ENCODE measurements around the gene TOR2A. TPM values are rescaled to one million over a fixed set of nuclear protein-coding genes. Genes with fewer than 3 reads are reported as not detected.

Gene TOR2A
- total RNA-seq, 4 donors from 2014 or later = 31.4 to 126 (median 48.1) TPM

- 47 to 50% methylated on average over 3 to 33 of the region's 33 CpGs for WGBS, 2 donors (ENCODE audit: low coverage in 1 of 2)
- no peak for DNase-seq
- Histone ChIP-seq H3K4me1 (peaks cover 0 to 16% (median 9%) of the 10 kb centered on the region in 4 donors), H3K36me3 (no peaks in the 10 kb centered on the region), H3K4me3 (no peak overlapping the region), H3K9me3 (no peaks in the 10 kb centered on the region), H3K27ac (no peak overlapping the region), H3K27me3 (peaks cover 31% of the 10 kb centered on the region)
- intact Hi-C loops (cut with DNase I; ENCODE audit: low total_unique reads) (no loop called here), in situ Hi-C loops (cut with MboI; ENCODE audit: low pct_ligation_motif_present in 1 of 4, low pct_unique_long_range_greater_than_20kb in 1 of 4, low sequenced_read_pairs in 3 of 4) (loop anchor here in 2 of 4 donors (25.0 kb wide), 2 partner anchors 155 to 230 kb away; no protein-coding TSS in a partner anchor)
- TF ChIP-seq POLR2A (IDR thresholded peaks at IDR 0.05) = no peak
- no peak for TF ChIP-seq CTCF (IDR thresholded peaks at IDR 0.05)
- no peak for TF ChIP-seq POLR2AphosphoS5 (IDR thresholded peaks at IDR 0.05)
- no peak for TF ChIP-seq EP300 (IDR thresholded peaks at IDR 0.05; ENCODE audit: low read depth)
Measured at GRCh38 chr9:127742435-127743088, 7.5 kb upstream of the TOR2A start.

- Histone ChIP-seq H3K36me3 (no peaks in the 10 kb centered on the region), H3K4me1 (peaks cover 0 to 16% (median 9%) of the 10 kb centered on the region in 4 donors), H3K9me3 (no peaks in the 10 kb centered on the region), H3K27me3 (peaks cover 26% of the 10 kb centered on the region), H3K27ac (no peak overlapping the region), H3K4me3 (no peak overlapping the region)
- intact Hi-C loops (cut with DNase I; ENCODE audit: low total_unique reads) (no loop called here), in situ Hi-C loops (cut with MboI; ENCODE audit: low pct_ligation_motif_present in 1 of 4, low pct_unique_long_range_greater_than_20kb in 1 of 4, low sequenced_read_pairs in 3 of 4) (loop anchor here in 2 of 4 donors (25.0 kb wide), 2 partner anchors 155 to 230 kb away; no protein-coding TSS in a partner anchor)
- DNase-seq = peak; percentile 54
- 42 to 56% methylated on average over 12 to 35 of the region's 38 CpGs for WGBS, 2 donors (ENCODE audit: low coverage in 1 of 2)
- TF ChIP-seq POLR2A (IDR thresholded peaks at IDR 0.05) = no peak
- no peak for TF ChIP-seq POLR2AphosphoS5 (IDR thresholded peaks at IDR 0.05)
- TF ChIP-seq EP300 (IDR thresholded peaks at IDR 0.05; ENCODE audit: low read depth) = no peak
- TF ChIP-seq CTCF (IDR thresholded peaks at IDR 0.05) = no peak
Measured at GRCh38 chr9:127741831-127742434, 6.8 kb upstream of the TOR2A start.

DNA sequence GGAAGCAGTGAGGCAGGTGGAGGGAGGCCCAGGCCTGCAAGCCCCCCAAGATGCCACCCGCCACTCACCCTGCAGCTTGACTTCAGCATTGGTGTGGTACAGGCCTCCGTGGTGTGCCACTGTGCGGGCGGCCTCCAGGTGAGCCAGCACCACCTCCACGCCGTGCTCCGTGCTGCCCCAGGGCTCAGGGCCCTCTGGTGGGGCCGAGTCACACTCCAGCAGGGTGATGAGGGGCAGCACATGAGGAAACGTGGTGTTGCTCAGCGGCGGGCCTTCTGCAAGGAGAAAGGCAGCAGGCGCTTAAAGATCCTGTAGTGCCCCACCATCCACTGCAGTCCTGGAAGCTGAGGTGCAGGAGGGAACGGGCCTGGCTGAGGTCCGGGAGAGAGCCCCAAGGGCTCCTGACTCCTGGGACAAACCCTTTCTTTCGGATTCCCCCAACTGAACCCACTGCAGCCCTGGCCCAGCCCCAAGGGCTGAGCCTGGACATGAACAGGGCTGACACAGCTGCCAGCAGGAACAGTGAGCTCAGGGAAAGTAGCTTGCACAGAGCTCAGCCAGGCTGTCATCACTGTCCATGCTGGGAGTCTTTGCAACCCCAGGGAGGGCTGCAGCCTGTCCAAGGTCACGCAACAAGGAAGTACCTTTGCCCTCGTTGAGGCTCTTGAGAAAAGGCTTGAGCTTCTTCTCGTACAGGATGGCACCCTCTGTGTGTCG lies 4.7 kb upstream of the TOR2A start:
- H3K4me1 ChIP-seq = peaks cover 0 to 19% (median 11%) of the 10 kb centered on the region in 4 donors
- peaks cover 26% of the 10 kb centered on the region for H3K27me3 ChIP-seq
- 82% methylated on average over 19 of the region's 19 CpGs; no CpG with 5 or more reads in 1 of the 2 donors for WGBS, 2 donors (ENCODE audit: low coverage in 1 of 2)
- H3K9me3 ChIP-seq = no peaks in the 10 kb centered on the region
- intact Hi-C loops (cut with DNase I; ENCODE audit: low total_unique reads) = loop anchor here (5.0 to 10.0 kb wide), 2 partner anchors 183 to 235 kb away; no protein-coding TSS in a partner anchor
- H3K4me3 ChIP-seq = no peak overlapping the region
- DNase-seq = no peak
- in situ Hi-C loops (cut with MboI; ENCODE audit: low pct_ligation_motif_present in 1 of 4, low pct_unique_long_range_greater_than_20kb in 1 of 4, low sequenced_read_pairs in 3 of 4) = loop anchor here (5.0 to 25.0 kb wide), 6 partner anchors 43 to 227 kb away; no protein-coding TSS in a partner anchor
- H3K36me3 ChIP-seq = no peaks in the 10 kb centered on the region
- no peak for TF ChIP-seq EP300 (IDR thresholded peaks at IDR 0.05; ENCODE audit: low read depth)
- TF ChIP-seq CTCF (IDR thresholded peaks at IDR 0.05) = no peak
- H3K27ac ChIP-seq = peak overlapping the region; percentile 17 to 59 (median 34)

DNA sequence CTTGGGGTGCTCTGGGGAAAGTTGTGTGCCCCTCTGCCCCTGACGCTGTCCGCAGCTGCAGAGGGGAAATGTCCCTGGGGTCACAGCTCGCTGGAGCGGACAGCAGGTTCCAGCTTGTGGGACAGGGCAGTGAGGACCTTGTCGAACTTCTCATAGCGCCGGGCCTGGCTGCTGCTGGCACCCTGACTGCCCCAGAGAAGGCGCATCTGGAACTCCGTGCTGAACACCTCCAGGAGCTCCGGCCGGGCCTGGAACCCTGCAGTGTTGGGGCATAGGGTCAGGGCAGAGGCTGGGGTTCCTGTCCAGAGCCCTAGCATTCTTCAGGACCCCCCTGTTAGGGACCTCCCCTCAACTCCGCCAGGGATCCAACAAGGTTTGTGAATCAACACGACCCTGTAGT lies 3.6 kb upstream of the TOR2A start:
- Histone ChIP-seq H3K36me3 (no peaks in the 10 kb centered on the region), H3K4me3 (no peak overlapping the region), H3K9me3 (no peaks in the 10 kb centered on the region), H3K27me3 (peaks cover 24% of the 10 kb centered on the region), H3K27ac (no peak overlapping the region), H3K4me1 (peaks cover 6 to 28% (median 20%) of the 10 kb centered on the region in 4 donors)
- intact Hi-C loops (cut with DNase I; ENCODE audit: low total_unique reads) = loop anchor here (5.0 to 10.0 kb wide), 2 partner anchors 184 to 234 kb away; no protein-coding TSS in a partner anchor
- TF ChIP-seq POLR2A (IDR thresholded peaks at IDR 0.05) = no peak
- no peak for TF ChIP-seq POLR2AphosphoS5 (IDR thresholded peaks at IDR 0.05)
- no peak for TF ChIP-seq CTCF (IDR thresholded peaks at IDR 0.05)
- no peak for TF ChIP-seq EP300 (IDR thresholded peaks at IDR 0.05; ENCODE audit: low read depth)
- in situ Hi-C loops (cut with MboI; ENCODE audit: low pct_ligation_motif_present in 1 of 4, low pct_unique_long_range_greater_than_20kb in 1 of 4, low sequenced_read_pairs in 3 of 4) = loop anchor here (5.0 to 25.0 kb wide), 6 partner anchors 44 to 226 kb away; no protein-coding TSS in a partner anchor
- no peak for DNase-seq
- 79 to 93% methylated on average over 2 to 13 of the region's 13 CpGs for WGBS, 2 donors (ENCODE audit: low coverage in 1 of 2)
